ENCODE data around the gene TIMM23.
"Not testable (repeated sequence)": the region's sequence is repeated elsewhere in the genome, so short reads cannot be mapped to it uniquely, and the experiment has no call there.

Gene TIMM23

DNA sequence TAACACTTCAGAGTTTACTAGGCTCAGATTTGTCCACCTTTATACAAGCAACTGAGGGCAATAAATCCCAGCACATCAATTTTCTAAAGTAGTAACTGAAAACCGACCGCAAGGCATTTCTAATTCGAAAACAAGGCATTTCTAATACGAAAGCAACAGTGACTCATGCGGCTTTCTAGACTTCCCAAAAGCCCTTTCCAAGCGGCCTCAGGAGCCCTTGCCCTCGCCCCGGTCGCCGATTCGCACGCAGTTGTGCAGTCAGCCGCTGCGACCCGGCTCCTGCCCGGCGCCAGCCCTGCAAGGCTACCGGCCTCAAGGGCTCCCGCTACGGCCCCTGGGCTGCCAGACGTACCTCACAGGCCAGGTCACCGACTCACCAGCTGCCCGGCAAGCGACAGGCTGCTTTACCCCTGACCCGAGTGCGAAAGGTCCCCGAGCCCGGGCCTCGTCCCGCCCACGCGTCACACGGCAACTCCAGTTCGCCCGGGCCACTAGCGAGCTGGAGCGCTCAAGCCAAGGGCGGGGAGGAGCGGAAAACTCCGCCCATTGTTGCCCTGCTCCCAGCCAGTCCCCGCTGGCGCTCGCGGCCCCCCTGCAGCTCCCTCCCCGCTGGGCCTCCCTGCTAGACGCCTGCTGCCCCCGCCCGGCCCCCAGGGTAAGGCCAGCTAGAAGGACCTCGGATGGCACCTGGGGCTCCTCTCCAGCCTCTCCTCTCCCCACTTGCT is 50.9 kb downstream of the TIMM23 start:
- peak; percentile 95 for DNase-seq (ENCODE audit: low read depth)

- DNase-seq (ENCODE audit: low read depth): peak; percentile 39
Observed at GRCh38 chr10:46024948-46025347, 52.7 kb downstream of the TIMM23 start.

GRCh38 chr10:46025406-46025805 is 53.1 kb downstream of the TIMM23 start:
- no peak for DNase-seq (ENCODE audit: low read depth)

DNA sequence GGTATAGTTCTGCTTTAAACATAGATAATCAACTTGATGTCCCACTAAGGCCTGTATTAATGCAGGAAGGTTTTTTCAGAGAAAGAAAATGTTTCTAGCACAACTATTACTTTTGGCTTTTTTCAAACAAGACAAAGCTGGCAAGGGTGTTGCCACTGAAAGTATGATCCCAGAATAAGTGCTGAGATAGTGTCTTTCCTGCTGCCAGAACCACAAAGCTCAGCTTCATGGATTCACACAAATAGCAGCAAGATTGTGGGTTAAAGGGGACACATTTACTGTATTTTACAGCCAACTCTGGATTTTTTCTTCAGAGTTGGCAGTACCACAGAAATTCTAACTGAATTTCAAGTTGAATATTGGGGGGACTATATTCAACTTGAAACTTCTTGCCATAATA is 53.8 kb downstream of the TIMM23 start:
- DNase-seq (ENCODE audit: low read depth): no peak

DNA sequence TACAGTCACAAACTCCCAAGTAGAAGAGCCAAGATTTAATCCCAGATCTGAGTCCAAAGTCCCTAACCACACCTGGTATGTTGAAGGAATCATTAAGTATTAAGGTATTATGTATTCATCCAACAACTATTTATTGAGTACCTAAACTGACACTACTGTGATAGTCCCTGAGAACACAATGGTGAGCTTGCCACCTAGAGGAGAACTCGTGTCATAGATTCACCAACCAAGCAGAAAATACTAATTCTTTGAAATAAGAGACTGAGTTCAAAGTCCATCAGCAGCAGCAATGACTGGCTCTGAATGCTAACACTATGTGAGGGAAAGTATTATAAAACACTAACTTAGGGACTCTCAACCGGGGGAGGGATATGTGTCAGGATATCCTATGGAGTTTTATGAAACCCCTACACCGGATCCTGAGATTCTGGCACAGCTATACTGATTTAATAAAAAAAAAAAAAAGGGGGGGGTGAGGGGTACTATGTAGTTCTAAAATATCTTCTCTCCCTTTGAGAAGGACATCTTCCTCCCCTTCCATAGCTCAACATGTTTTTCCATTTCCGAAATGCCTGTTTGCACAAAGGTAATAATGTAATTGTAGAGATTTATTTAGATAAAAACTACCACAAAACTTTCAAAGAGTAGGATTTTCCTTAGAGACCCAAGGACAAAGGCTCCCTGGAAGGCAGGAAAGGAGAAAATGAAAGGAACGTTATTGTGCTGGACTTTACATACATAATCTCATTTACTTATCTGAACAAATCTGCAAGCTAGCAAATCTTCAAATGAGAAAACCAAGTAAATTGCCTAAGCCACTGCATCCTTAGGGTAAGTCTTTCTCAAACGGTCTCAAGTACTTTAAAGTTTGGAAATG is 56.5 kb downstream of the TIMM23 start:
- peak; percentile 80 for DNase-seq (ENCODE audit: low read depth)

DNA sequence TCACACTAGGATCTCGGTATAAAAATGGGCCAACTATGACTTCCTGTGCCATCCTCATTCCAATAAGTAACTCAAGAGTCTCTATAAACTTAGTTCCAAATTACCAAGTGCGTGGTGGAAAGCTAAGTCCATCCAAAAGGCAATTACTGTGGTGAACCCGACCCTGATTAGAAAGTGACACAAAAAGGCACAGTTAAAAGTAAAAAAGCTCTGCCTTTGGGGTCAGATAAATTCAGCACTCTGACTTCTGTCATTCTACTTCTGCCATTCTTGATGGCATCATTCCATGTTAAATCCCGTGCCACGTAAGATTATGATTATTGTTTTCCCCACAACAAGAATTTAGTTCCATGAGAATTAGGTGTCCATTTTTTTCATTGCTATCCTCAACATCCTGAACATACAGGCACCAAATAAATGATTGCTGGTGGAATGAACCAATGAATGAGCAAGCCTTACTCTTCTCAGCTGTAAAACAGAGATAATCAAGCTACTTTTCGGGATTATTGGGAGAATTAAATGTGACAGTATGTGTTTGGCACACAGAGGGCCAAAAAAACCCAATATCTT is 57.3 kb downstream of the TIMM23 start:
- no peak for DNase-seq (ENCODE audit: low read depth)

DNA sequence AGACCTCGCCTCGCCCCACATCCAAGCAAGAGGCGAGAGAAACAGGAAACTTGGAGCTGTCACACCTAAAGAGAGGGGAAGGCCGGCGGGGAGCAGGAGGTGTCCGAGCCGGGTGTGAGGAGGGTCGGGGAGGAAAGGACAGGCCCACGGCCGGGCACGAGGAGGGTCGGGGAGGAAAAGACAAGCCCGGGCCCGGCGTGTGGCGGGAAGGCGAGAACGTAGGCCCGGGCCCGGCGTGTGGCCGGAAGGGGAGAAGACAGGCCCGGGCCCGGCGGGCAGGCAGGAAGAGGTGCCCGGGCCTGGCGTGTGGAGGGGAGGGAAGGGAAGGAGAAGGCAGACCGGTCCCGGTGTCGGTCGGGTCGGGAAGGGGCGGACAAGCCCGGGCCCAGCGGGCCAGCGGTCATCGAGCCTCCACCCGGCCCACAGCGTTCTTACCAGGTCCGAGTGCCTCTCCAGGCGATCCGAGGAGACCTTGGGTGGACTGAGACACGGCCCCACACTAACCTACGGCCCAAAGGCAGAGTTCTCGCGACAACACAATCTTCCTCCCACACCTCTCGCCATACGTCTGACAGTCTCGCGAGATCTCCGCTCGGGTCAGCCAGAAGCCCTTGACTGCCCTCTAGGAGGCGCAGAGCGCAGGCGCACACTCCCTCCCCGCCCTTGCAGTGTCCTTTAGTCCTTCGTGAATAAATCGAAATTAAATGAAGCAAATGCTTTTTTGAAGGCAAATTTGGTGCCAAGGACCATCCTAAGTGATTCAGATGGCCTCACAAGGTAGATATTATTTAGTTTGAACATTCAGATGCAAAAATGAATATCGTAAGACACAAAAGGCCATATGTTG is 58.0 kb downstream of the TIMM23 start, which contains the start of gene NCOA4:
Gene NCOA4 (minus strand): TSS at position 533 of the 847 bp plus-strand sequence. CDS start 13,943 bp downstream, outside the sequence.
- DNase-seq (ENCODE audit: low read depth): peak; percentile 98

DNA sequence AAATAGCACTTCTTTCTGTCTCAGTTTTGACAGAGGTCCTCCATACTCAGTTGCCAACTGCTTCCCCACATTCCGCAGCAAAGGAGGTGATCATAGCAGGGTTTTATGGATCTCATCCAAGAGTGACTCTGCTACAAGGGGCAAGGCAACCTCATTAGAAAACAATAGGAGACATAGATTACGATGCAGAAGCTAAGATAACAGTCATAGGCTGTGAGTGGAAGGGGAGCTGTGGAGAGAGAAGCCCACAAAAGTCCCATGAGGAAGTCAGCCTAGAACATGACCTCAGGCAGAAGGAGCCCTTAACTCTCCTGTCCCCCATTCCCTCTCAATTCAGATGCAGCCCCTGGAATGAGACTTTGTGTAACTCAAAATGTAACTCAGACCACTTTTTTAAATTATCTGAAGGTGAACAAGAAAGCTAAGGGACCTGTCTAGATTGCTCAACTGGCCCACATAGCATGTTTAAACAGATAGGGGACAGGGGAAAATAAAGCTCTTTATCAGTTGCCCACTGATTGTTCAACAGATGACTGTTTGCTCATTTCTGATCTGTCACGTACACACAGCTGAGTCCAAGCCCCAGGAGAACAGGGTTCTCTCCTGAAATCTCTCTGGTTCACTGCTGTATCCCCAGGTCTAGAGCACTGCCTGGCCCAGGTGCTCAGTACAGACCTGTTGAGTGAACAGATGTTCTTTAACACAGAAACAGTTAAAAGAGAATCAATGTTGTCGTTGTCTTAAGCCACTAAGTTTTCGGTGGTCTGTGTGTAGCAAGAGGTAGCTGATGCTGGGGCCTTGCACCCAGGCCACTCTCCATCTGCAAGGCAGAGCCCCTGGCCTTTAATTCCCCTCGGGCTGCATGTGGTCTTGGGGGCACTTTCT is 59.6 kb downstream of the TIMM23 start:
- no peak for DNase-seq (ENCODE audit: low read depth)

- DNase-seq (ENCODE audit: low read depth): peak; percentile 80
Observed at GRCh38 chr10:46033602-46034011, 61.3 kb downstream of the TIMM23 start.

DNA sequence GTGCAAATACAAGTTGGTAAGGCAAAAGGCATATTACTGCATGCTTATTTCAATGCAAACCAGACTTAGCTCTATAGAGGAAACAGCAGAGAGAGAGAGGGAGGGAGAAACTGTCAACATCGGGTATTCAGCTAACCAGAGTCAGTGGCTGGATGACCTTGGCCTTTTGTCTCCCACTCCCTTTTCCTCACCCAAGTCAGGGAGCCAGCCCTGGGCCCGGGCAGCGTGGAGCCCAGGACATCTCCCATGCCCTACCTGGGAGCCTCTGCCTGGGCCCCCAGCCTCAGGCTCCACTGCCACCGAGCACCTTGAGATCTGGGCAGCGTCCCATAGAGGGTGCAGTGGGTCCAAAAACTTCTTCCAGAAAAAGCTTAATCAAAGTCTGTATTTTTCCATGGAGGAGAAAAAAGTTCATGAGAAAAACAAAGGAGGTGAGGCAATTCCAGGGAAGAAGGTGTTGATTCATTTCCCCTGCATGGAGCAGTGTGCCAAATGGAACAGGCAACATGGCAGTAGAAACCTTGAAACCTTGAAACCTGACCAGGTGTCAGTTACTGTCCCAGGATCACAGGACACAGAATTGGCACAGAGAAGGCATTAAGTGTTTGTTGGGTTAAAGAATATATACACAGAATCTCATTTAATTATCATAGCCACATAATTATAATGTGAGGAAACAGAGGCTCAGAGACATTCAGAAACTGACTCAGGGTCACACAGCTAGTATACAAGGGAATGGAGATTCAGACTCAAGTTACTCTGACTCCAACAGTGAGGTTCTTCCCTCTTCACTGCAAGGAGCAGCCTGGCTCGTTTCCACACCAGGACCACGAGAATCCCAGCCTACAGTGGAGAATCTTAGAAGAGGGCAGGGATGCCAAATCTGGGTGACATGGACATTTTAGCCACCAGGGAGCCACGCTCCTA is 63.9 kb downstream of the TIMM23 start:
- no peak for DNase-seq (ENCODE audit: low read depth)

DNA sequence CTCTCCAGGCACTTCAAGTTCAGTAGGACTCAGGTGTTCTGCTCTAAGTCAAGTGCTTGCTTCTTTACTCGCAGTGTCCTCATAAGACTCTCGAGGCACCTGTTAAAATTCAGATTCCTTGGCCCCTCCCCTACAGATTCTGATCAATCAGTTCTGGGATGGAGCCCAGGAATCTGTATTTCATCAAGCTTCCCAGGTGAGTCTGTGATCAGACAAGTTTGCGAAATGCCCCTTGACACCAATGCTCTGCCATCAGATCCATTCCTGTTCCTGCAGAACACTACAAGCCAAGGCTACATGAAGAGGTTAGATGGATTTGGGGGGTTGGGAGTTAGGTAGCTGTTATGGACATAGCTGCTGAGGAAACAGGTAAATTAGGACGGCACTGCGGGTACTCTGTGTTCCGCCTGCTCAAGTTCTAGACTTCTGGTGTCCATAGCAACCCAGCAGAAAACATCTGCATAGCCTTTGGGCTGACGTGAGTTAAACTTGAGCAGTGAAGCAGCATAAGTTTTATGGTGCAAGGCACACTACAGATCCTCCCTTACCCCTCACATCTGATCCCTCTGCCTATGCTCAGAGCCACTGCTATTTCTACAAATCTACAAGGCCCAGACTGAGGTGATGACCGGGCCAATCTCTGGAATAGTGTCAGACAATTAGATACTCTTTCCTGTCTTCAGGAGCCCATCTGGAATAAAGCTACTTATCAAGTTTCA is 65.0 kb downstream of the TIMM23 start:
- DNase-seq (ENCODE audit: low read depth): no peak

GRCh38 chr10:46040004-46040403 is 67.7 kb downstream of the TIMM23 start:
- DNase-seq (ENCODE audit: low read depth): no peak

DNA sequence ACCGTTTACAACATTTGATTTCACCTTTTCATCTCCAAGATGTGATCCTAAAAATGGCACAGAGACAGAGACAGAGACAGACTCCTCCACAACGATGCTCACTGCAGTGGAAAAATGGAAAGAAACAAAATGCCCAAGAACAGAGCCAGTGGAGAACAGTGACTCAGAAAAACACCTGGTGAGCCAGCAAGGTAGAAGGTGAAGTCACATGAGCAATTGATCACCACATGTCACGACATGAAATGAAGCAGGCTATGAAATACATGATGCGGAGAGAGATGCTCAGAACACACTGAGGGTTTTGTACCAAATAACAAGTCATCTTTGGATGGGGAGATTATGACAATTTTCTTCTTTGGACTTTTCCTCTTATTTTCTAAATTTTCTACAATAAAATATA is 70.2 kb downstream of the TIMM23 start:
- no peak for DNase-seq (ENCODE audit: low read depth)

DNA sequence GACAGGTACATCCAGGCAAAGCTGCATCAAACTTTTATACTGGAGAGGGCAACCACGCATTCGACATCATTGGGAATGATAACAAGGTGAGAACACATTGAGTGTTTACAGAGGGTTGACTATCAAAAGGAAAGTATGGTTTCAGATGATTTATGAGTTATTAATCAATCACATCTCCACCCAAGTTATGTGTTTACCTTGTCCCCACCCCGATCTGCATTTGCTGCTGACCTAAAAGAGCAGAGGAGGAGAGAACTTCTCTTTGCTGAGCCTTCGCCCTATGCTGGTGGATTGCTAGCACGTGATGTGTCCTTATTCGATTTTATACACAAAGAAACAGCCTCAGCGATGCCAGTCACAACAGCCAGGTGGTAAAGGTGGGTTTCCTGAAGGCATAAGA is 74.0 kb downstream of the TIMM23 start, which contains the start of gene MSMB:
Gene MSMB (minus strand): TSS at position 9 of the 400 bp plus-strand sequence. CDS start 32 bp downstream, outside the sequence.
- DNase-seq (ENCODE audit: low read depth): no peak

GRCh38 chr10:46048152-46048551 is 75.9 kb downstream of the TIMM23 start:
- DNase-seq (ENCODE audit: low read depth): no peak

GRCh38 chr10:46049497-46049831 is 77.2 kb downstream of the TIMM23 start:
- not testable (repeated sequence) for DNase-seq (ENCODE audit: low read depth)

- no peak for DNase-seq (ENCODE audit: low read depth)
Observed at GRCh38 chr10:46050941-46051623, 78.8 kb downstream of the TIMM23 start.

DNA sequence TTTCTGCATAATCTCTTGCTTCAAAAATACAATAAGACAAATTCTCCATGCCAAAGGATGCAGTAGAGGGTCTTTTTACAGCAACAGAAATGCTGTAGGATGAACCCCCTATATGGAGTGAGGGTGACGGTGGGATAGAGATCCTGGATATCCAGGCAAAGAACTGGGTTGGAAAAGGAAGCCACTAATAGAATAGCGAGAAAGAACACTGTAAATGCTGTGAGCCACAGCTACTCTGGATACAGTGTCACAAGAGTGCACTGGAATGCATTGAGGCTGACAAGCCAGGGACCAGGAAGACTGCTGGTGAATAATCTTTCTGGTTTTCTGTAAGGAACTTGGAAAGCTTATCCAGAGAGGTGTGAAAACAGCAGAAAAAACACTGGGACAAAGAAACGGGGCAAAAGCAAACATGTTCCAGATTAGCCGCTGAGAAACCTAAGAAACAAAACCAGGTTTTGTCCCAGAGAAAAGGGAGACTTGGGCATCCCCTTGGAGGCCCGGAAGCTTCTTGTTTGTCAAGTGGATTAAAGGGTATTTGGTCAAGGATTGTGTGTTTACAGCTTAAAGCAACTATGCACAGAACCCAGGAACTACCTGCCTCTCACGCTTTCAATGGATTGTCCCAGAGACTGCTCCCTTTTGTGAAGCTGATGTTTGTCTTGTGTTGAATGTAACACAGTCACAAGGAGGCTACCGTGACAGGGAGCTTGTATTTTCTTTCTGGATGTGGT is 79.9 kb downstream of the TIMM23 start:
- DNase-seq (ENCODE audit: low read depth): no peak
